Psoas muscle (tissue), 8 donors: Measurements from ENCODE around the gene NME9. TPM values are rescaled to one million over a fixed set of nuclear protein-coding genes. Genes with fewer than 3 reads are reported as not detected.

Source experiments
- ATAC-seq, 4 donors: fragments of 200-7000 bp; cut with Tn5 transposase; one replicate each; pipeline ENCODE4 v1.9.1; 2020; ENCODE audit warnings: moderate library complexity in 3 of 4, mild to moderate bottlenecking in 2 of 4
- DNase-seq, 2 donors: peaks; one replicate each; pipeline ENCODE4 v3.0.0-alpha.2; 2020
- H3K27ac ChIP-seq: fragments of 200-600 bp; one replicate; pipeline ENCODE4 v1.8.0; 2022
- H3K27me3 ChIP-seq, 3 donors: fragments of 200-600 bp in 1 of 3; one replicate each; pipeline versions ENCODE4 v1.6.1 to v1.8.0; 2013 to 2022; ENCODE audit warnings: low read length in 2 of 3, mild to moderate bottlenecking in 2 of 3, moderate library complexity in 1 of 3; ENCODE audit not compliant: insufficient read depth in 3 of 3
- H3K36me3 ChIP-seq, 2 donors: fragments of 200-600 bp in 1 of 2; one replicate each; pipeline versions ENCODE4 v1.6.1 to v1.8.0; 2013 to 2022; ENCODE audit warnings: low read depth in 1 of 2, mild to moderate bottlenecking in 1 of 2, moderate library complexity in 1 of 2; ENCODE audit not compliant: insufficient read depth in 1 of 2
- H3K4me1 ChIP-seq: fragments of 200-600 bp; one replicate; pipeline ENCODE4 v1.8.0; 2022
- H3K4me3 ChIP-seq: fragments of 200-600 bp; one replicate; pipeline ENCODE4 v1.8.0; 2022; ENCODE audit warnings: mild to moderate bottlenecking
- H3K9me3 ChIP-seq: fragments of 200-600 bp; one replicate; pipeline ENCODE4 v1.8.0; 2022
- CTCF ChIP-seq: fragments of 200-600 bp; IDR thresholded peaks from one replicate; pipeline ENCODE4 v1.8.0; 2022; ENCODE audit warnings: antibody characterized with exemption
- WGBS, 3 donors: extraction: QIAGEN DNeasy Blood & Tissue Kit; methylation state at CpG; one replicate each; pipeline versions ENCODE4 v1.1.6 to v1.1.7; 2013; 5-methylcytosine and 5-hydroxymethylcytosine counted together
- intact Hi-C, 2 donors: fragments of 100-400 bp; cut with DNase I; formaldehyde crosslinking; loops; one replicate each; pipeline versions ENCODE4 v1.11.0 to v1.14.2; 2022
- polyA plus RNA-seq, 3 donors: library from polyadenylated mRNA; stranded (reverse); fragments of 200-250 nt; gene quantifications; one replicate each; pipeline ENCODE4 v1.2.3, GENCODE V29; 2013
- total RNA-seq, 4 donors: library from RNA; stranded (reverse); fragmentation: NEBNext Ultra II Directional in 2 of 4; extraction: Animal tissue kit (Norgen Biotek cat#: 25700) in 2 of 4; gene quantifications; one replicate each; pipeline versions ENCODE4 v1.2.1 to v1.2.4, GENCODE V29; 2021 to 2023
- donor health status: healthy with polysubstance abuse.
- donor health status: DM: no; HTN: no; CAD: no; lungs with moderate emphysema.
- donor health status: Bipolar disorder and iron deficiency.
- donor health status: healthy.
- donor health status: DM: yes; HTN: yes; CAD: no.
- donor health status: DM: no; HTN: no; CAD: no.
- donor health status: DM: no; HTN: no; CAD: no.
- donor health status: DM: yes; HTN: yes; CAD: no.

NME9 gene
- total and polyA plus RNA-seq, 7 donors, result 0.04 to 3.1 (median 1.4) TPM

GRCh38 chr3:138260611-138261010, 69.0 kb downstream of the NME9 start:
- 42 to 81% (median 72%) methylated on average over 1 of the region's 1 CpG for WGBS, 3 donors
- no peak overlapping the region for H3K4me3 ChIP-seq
- no peak overlapping the region for H3K27ac ChIP-seq
- no peaks in the 10 kb centered on the region for H3K9me3 ChIP-seq
- peaks cover 13 to 45% of the 10 kb centered on the region in 2 donors for H3K36me3 ChIP-seq
- TF ChIP-seq CTCF, result no peak
- ATAC-seq (no peak), DNase-seq (no peak)
- H3K4me1 ChIP-seq, result peaks cover 6% of the 10 kb centered on the region
- H3K27me3 ChIP-seq, result no peaks in the 10 kb centered on the region
- intact Hi-C loops, result no loop called here

- Histone ChIP-seq H3K27me3 (no peaks in the 10 kb centered on the region), H3K36me3 (peaks cover 10 to 30% of the 10 kb centered on the region in 2 donors), H3K9me3 (no peaks in the 10 kb centered on the region), H3K27ac (no peak overlapping the region), H3K4me3 (no peak overlapping the region), H3K4me1 (peaks cover 6% of the 10 kb centered on the region)
- DNase-seq (no peak), ATAC-seq (no peak)
- no peak for TF ChIP-seq CTCF
- 83 to 86% (median 84%) methylated on average over 4 of the region's 4 CpGs for WGBS, 3 donors
- intact Hi-C loops, result no loop called here
Observed at GRCh38 chr3:138259126-138259525, 70.5 kb downstream of the NME9 start.

GRCh38 chr3:138257986-138258385, 71.7 kb downstream of the NME9 start:
- no peak for DNase-seq
- Histone ChIP-seq H3K36me3 (peaks cover 10 to 21% of the 10 kb centered on the region in 2 donors), H3K27me3 (no peaks in the 10 kb centered on the region), H3K27ac (no peak overlapping the region), H3K4me1 (peaks cover 6% of the 10 kb centered on the region), H3K9me3 (no peaks in the 10 kb centered on the region), H3K4me3 (no peak overlapping the region)
- no peak for TF ChIP-seq CTCF
- WGBS, 3 donors, result 72 to 92% (median 85%) methylated on average over 1 of the region's 1 CpG
- ATAC-seq, result no peak
- intact Hi-C loops, result no loop called here

- DNase-seq (no peak), ATAC-seq (no peak)
- Histone ChIP-seq H3K9me3 (no peaks in the 10 kb centered on the region), H3K27me3 (no peaks in the 10 kb centered on the region), H3K27ac (no peak overlapping the region), H3K4me1 (peaks cover 6% of the 10 kb centered on the region), H3K36me3 (peaks cover 6 to 24% of the 10 kb centered on the region in 2 donors), H3K4me3 (no peak overlapping the region)
- no peak for TF ChIP-seq CTCF
- 86 to 95% (median 92%) methylated on average over 1 of the region's 1 CpG for WGBS, 3 donors
- intact Hi-C loops, result no loop called here
Observed at GRCh38 chr3:138256022-138256421, 73.6 kb downstream of the NME9 start.

GRCh38 chr3:138254216-138254615, 75.4 kb downstream of the NME9 start:
- H3K36me3 ChIP-seq, result peaks cover 5 to 25% of the 10 kb centered on the region in 2 donors
- no peak for TF ChIP-seq CTCF
- WGBS, 3 donors, result 12 to 43% (median 25%) methylated on average over 1 of the region's 1 CpG

More at GRCh38 chr3:138254216-138254615, 75.4 kb downstream of the NME9 start:
- intact Hi-C loops, result no loop called here
- ATAC-seq (peak in 1 of 4 donors; percentile 47), DNase-seq (no peak)
- Histone ChIP-seq H3K4me3 (no peak overlapping the region), H3K27ac (no peak overlapping the region), H3K27me3 (no peaks in the 10 kb centered on the region), H3K4me1 (peaks cover 6% of the 10 kb centered on the region), H3K9me3 (no peaks in the 10 kb centered on the region)
